ENCODE measurements around the gene KANTR. TPM values are rescaled to one million over a fixed set of nuclear protein-coding genes. Genes with fewer than 3 reads are reported as not detected.

The KANTR gene
- total RNA-seq, 1 experiment from 2014 or later, result 7.5 TPM

DNA sequence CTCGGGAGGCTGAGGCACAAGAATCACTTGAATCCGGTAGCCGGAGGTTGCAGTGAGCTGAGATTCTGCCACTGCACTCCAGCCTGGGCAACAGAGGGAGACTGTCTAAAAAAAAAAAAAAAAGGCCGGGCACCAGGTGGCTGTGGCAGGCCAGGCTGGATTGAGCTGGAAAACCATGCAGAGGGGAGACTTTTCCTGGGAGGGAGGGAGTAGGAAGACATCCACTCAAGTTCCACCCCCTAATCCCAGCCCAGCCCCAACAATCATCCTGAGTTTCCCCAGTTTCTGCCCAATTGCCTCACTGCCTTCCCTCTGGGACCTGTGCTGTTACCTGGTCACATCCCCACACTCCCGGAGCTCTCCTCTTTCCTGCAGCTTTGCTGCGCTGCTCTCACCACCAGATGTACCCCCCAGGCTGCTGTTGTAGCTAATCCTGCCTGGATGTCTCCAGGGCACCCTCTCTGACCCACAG lies 20.8 kb upstream of the KANTR start:
- no peaks in the 10 kb centered on the region for H3K9me2 ChIP-seq (ENCODE audit: insufficient read depth)
- BruUV-seq (replicated peaks), result no TSS peak
- peak overlapping the region; percentile 74 for H2AFZ ChIP-seq (ENCODE audit: low read depth, low read length, poor library complexity, severe bottlenecking)
- H3K9ac ChIP-seq (ENCODE audit: low read length), result peak overlapping the region; percentile 59
- peak overlapping the region; percentile 11 to 60; a peak in 3 of 4 replicates for H3K4me3 ChIP-seq (replicated peaks in 1 of 2; ENCODE audit: low read depth in 1 of 2, low read length in 2 of 2)
- H3K27ac ChIP-seq (ENCODE audit: low read depth, low read length), result peak overlapping the region; percentile 63
- H4K20me1 ChIP-seq (ENCODE audit: insufficient read depth), result no peaks in the 10 kb centered on the region
- H3K4me2 ChIP-seq (ENCODE audit: low read length), result peak overlapping the region; percentile 95
- no peaks in the 10 kb centered on the region for H3K9me3 ChIP-seq (ENCODE audit: control insufficient read depth in 1 of 2, insufficient read depth in 1 of 2, low read depth in 1 of 2, low read length in 2 of 2)
- RAD21 ChIA-PET (ENCODE audit: low non-redundant PET in 1 of 2, low total read pairs in 2 of 2, uncharacterized antibody in 2 of 2, unreplicated experiment in 2 of 2), result interaction anchor here in 1 of 2 experiments (0.5 kb wide), 1 partner anchor 25 kb away, joined by 3 read pairs; no protein-coding TSS in a partner anchor
- peak; percentile 21 for DNase-seq (ENCODE audit: low read depth, low spot score)
- POLR2A ChIA-PET, result interaction anchor here (2.6 kb wide), 1 partner anchor 9 kb away, joined by 25 read pairs; the partner anchor contains the start of gene TSPYL2
- TF ChIP-seq POLR2AphosphoS5 (IDR thresholded peaks at IDR 0.05; ENCODE audit: low read depth, low read length) (no peak), SRF (IDR thresholded peaks at IDR 0.05; ENCODE audit: low read depth) (no peak), EGR1 (IDR thresholded peaks at IDR 0.05; ENCODE audit: low read depth) (no peak), SP1 (IDR thresholded peaks at IDR 0.05; ENCODE audit: low read depth) (no peak), SIN3A (IDR thresholded peaks at IDR 0.05; ENCODE audit: low read depth) (no peak), RAD21 (IDR thresholded peaks at IDR 0.05; ENCODE audit: low read depth) (no peak), JUND (IDR thresholded peaks at IDR 0.05) (no peak), ELF1 (IDR thresholded peaks at IDR 0.05; ENCODE audit: borderline replicate concordance, low read depth) (no peak), POLR2A (IDR thresholded peaks at IDR 0.05; ENCODE audit: borderline replicate concordance, extremely low read depth, insufficient read depth, insufficient read length) (no peak)
- TF ChIP-seq, protein P1, sequence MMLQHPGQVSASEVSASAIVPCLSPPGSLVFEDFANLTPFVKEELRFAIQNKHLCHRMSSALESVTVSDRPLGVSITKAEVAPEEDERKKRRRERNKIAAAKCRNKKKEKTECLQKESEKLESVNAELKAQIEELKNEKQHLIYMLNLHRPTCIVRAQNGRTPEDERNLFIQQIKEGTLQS (IDR thresholded peaks at IDR 0.05), result no peak
- H3K79me2 ChIP-seq (ENCODE audit: insufficient read depth, low read length), result no peaks in the 10 kb centered on the region
- intact Hi-C loops (cut with micrococcal nuclease), result no loop called here
- no peaks in the 10 kb centered on the region for H3K27me3 ChIP-seq (ENCODE audit: insufficient read depth, low read length)
- H3K36me3 ChIP-seq (ENCODE audit: control insufficient read depth in 1 of 2, insufficient read depth in 2 of 2, low read length in 2 of 2), result no peaks in the 10 kb centered on the region
- H3K4me1 ChIP-seq (ENCODE audit: control insufficient read depth in 1 of 2, insufficient read depth in 2 of 2, low read length in 2 of 2), result peaks cover 4 to 26% of the 10 kb centered on the region in 2 experiments; a peak in 3 of 4 replicates
- peak; percentile 50 for ATAC-seq
- CTCF ChIA-PET, result interaction anchor here (0.6 to 1.1 kb wide), 2 partner anchors 9 to 35 kb away, joined by 3 to 4 read pairs; no protein-coding TSS in a partner anchor

DNA sequence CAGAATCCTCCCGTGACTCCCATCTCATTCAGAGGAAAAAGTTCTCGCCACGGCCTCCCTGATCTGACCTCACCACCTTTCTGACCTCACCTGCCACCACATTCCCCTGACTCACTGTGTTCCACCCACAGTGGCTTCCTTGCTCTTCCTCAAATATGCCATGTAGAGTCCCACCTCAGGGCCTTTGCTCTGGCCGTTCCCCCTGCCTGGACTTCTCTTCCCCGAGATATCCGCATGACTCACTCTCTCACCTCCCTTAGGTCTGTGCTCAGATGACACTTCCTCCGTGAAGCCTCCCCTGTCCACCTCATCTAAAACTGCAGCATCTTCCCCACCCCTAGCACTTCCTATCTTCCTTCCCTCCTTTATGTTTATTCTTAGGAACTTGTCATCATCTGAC lies 18.9 kb upstream of the KANTR start:
- TF ChIP-seq JUND (IDR thresholded peaks at IDR 0.05) (0 out of 2 replicates have a peak, but pooled peaks have one; percentile 10), CEBPB (IDR thresholded peaks at IDR 0.05; ENCODE audit: low read depth) (no peak)
- no peaks in the 10 kb centered on the region for H3K9me2 ChIP-seq (ENCODE audit: insufficient read depth)
- H3K9me3 ChIP-seq (ENCODE audit: control insufficient read depth in 1 of 2, insufficient read depth in 1 of 2, low read depth in 1 of 2, low read length in 2 of 2), result no peaks in the 10 kb centered on the region
- no peaks in the 10 kb centered on the region for H3K79me2 ChIP-seq (ENCODE audit: insufficient read depth, low read length)
- H3K4me1 ChIP-seq (ENCODE audit: control insufficient read depth in 1 of 2, insufficient read depth in 2 of 2, low read length in 2 of 2), result peaks cover 4 to 26% of the 10 kb centered on the region in 2 experiments; a peak in 3 of 4 replicates
- RAD21 ChIA-PET (ENCODE audit: low non-redundant PET in 1 of 2, low total read pairs in 2 of 2, uncharacterized antibody in 2 of 2, unreplicated experiment in 2 of 2), result no interaction called here
- CTCF ChIA-PET, result no interaction called here
- BruUV-seq (replicated peaks), result no TSS peak
- DNase-seq (ENCODE audit: low read depth, low spot score) (no peak), ATAC-seq (no peak)
- H4K20me1 ChIP-seq (ENCODE audit: insufficient read depth), result no peaks in the 10 kb centered on the region
- H3K36me3 ChIP-seq (ENCODE audit: control insufficient read depth in 1 of 2, insufficient read depth in 2 of 2, low read length in 2 of 2), result no peaks in the 10 kb centered on the region
- no peak overlapping the region for H3K4me2 ChIP-seq (ENCODE audit: low read length)
- intact Hi-C loops (cut with micrococcal nuclease), result no loop called here
- H3K27ac ChIP-seq (ENCODE audit: low read depth, low read length), result no peak overlapping the region
- POLR2A ChIA-PET, result no interaction called here
- H2AFZ ChIP-seq (ENCODE audit: low read depth, low read length, poor library complexity, severe bottlenecking), result no peak overlapping the region
- H3K27me3 ChIP-seq (ENCODE audit: insufficient read depth, low read length), result no peaks in the 10 kb centered on the region
- no peak overlapping the region for H3K4me3 ChIP-seq (replicated peaks in 1 of 2; ENCODE audit: low read depth in 1 of 2, low read length in 2 of 2)
- no peak overlapping the region for H3K9ac ChIP-seq (ENCODE audit: low read length)
